GOT3 (cell line): Measurements from ENCODE around the gene LRFN5.
"Not testable (repeated sequence)": the region's sequence is repeated elsewhere in the genome, so short reads cannot be mapped to it uniquely, and the experiment has no call there.

ENCODE experiments used
- DNase-seq: peaks from one replicate; lab custom pipeline; 2025; ENCODE audit warnings: mixed read lengths; lab: John Stamatoyannopoulos, UW

Gene LRFN5

GRCh38 chr14:41899416-41899815 lies 292.7 kb downstream of the LRFN5 start:
- DNase-seq, result no peak

GRCh38 chr14:41900644-41901043 lies 294.0 kb downstream of the LRFN5 start:
- DNase-seq, result no peak

- no peak for DNase-seq
These were observed 294.4 kb downstream of the LRFN5 start for GRCh38 chr14:41901089-41901488.

GRCh38 chr14:41905394-41905964 lies 298.8 kb downstream of the LRFN5 start:
- no peak for DNase-seq

GRCh38 chr14:41911155-41911554 lies 304.5 kb downstream of the LRFN5 start:
- DNase-seq, result not testable (repeated sequence)

- no peak for DNase-seq
These were observed 306.7 kb downstream of the LRFN5 start for GRCh38 chr14:41913398-41913797.

DNA sequence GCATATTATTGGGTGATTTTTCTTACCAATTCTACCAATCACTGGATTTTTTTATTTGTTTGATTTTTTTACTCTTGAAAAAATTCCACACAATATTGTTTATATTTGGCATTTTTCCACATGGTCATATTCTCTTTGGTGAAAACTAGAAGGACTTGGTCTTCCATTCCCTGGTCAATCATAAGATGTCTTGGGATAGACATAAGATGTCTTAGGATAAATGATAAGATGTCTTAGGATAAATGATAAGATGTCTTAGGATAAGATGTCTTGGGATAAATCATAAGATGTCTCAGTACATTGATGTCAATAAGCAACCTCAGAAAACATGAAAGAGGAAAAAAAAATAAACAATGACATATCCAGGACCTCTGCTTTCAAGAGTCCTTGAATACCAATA lies 309.1 kb downstream of the LRFN5 start:
- DNase-seq, result no peak

- DNase-seq, result no peak
These were observed 309.6 kb downstream of the LRFN5 start for GRCh38 chr14:41916313-41916712.

- DNase-seq, result no peak
These were observed 318.7 kb downstream of the LRFN5 start for GRCh38 chr14:41925409-41925808.

GRCh38 chr14:41950428-41951151 lies 343.9 kb downstream of the LRFN5 start:
- no peak for DNase-seq
